CMK (cell line): ENCODE data around the gene RAP1GAP.

ENCODE experiments used
- DNase-seq: peaks from one replicate; pipeline ENCODE4 v3.0.0-alpha.2; 2010; ENCODE audit warnings: low read depth

The RAP1GAP gene

GRCh38 chr1:21625390-21626190 lies 43.6 kb downstream of the RAP1GAP start:
- no peak for DNase-seq

- DNase-seq = no peak
Measured at GRCh38 chr1:21624571-21625389, 44.4 kb downstream of the RAP1GAP start.

GRCh38 chr1:21623410-21623961 lies 45.7 kb downstream of the RAP1GAP start:
- DNase-seq = no peak

- DNase-seq = no peak
Measured at GRCh38 chr1:21622466-21623315, 46.5 kb downstream of the RAP1GAP start.

GRCh38 chr1:21621761-21622436 lies 47.3 kb downstream of the RAP1GAP start:
- DNase-seq = no peak

- no peak for DNase-seq
Measured at GRCh38 chr1:21621051-21621450, 48.1 kb downstream of the RAP1GAP start.

- DNase-seq = no peak
Measured at GRCh38 chr1:21620496-21620895, 48.7 kb downstream of the RAP1GAP start.

GRCh38 chr1:21620011-21620410 lies 49.1 kb downstream of the RAP1GAP start:
- no peak for DNase-seq

GRCh38 chr1:21619375-21619947 lies 49.7 kb downstream of the RAP1GAP start:
- DNase-seq = no peak

GRCh38 chr1:21618561-21619374 lies 50.4 kb downstream of the RAP1GAP start:
- no peak for DNase-seq

GRCh38 chr1:21618059-21618458 lies 51.1 kb downstream of the RAP1GAP start:
- no peak for DNase-seq

- DNase-seq = no peak
Measured at GRCh38 chr1:21617126-21617738, 51.9 kb downstream of the RAP1GAP start.

- DNase-seq = no peak
Measured at GRCh38 chr1:21616372-21616771, 52.8 kb downstream of the RAP1GAP start.

- no peak for DNase-seq
Measured at GRCh38 chr1:21614419-21615115, 54.6 kb downstream of the RAP1GAP start.

GRCh38 chr1:21613072-21613867 lies 55.9 kb downstream of the RAP1GAP start:
- no peak for DNase-seq

- no peak for DNase-seq
Measured at GRCh38 chr1:21612057-21612456, 57.1 kb downstream of the RAP1GAP start.

- DNase-seq = no peak
Measured at GRCh38 chr1:21610989-21611785, 58.0 kb downstream of the RAP1GAP start.
